PC-3 (cell line): Measurements from ENCODE around the gene CSDE1. TPM values are rescaled to one million over a fixed set of nuclear protein-coding genes. Genes with fewer than 3 reads are reported as not detected.

Experiments used
- ATAC-seq: fragments of 200-7000 bp; cut with Tn5 transposase; 2 replicates; pipeline ENCODE4 v1.9.1; 2020; ENCODE audit warnings: mild to moderate bottlenecking, moderate library complexity
- BruUV-seq: library from RNA; stranded (reverse); fragments of 400-500 nt; replicated peaks from 2 replicates; lab custom pipeline; 2021; lab: Mats Ljungman, UMichigan
- CTCF ChIA-PET: fragments of 300-600 bp; sonication (Branson Sonifier 250); formaldehyde crosslinking; loops from one replicate; lab custom pipeline; 2022; ENCODE audit warnings: antibody characterized with exemption; lab: Charles Lee
- POLR2A ChIA-PET: fragments of 300-600 bp; sonication (Branson Sonifier 250); formaldehyde crosslinking; loops from one replicate; lab custom pipeline; 2022; ENCODE audit warnings: antibody characterized with exemption; ENCODE audit not compliant: unreplicated experiment; lab: Charles Lee
- DNase-seq: peaks from one replicate; pipeline ENCODE4 v3.0.0-alpha.2; 2015
- H2AFZ ChIP-seq: fragments of 300-600 bp; sonication (generic); 2 replicates; pipeline ENCODE4 v1.6.0; 2016; ENCODE audit warnings: antibody characterized with exemption, low read length
- H3F3A ChIP-seq: fragments of 300-600 bp; sonication (generic); one replicate; pipeline ENCODE4 v1.6.0; 2017; ENCODE audit warnings: antibody characterized with exemption, low read length, control low read depth, mild to moderate bottlenecking; ENCODE audit not compliant: unreplicated experiment
- H3K27ac ChIP-seq: fragments of 300-600 bp; sonication (generic); 2 replicates; pipeline ENCODE4 v1.5.1; 2016; ENCODE audit warnings: mild to moderate bottlenecking, low read length
- H3K27me3 ChIP-seq: fragments of 300-600 bp; sonication (generic); 2 replicates; pipeline ENCODE4 v1.6.1; 2016; ENCODE audit warnings: low read length, mixed read lengths
- H3K36me3 ChIP-seq: fragments of 300-600 bp; sonication (generic); 2 replicates; pipeline ENCODE4 v1.6.1; 2016; ENCODE audit warnings: low read depth, mixed run types, low read length, mixed read lengths
- H3K4me1 ChIP-seq: fragments of 300-600 bp; sonication (generic); 2 replicates; pipeline ENCODE4 v1.5.1; 2016; ENCODE audit warnings: low read length; ENCODE audit not compliant: insufficient read depth
- H3K4me2 ChIP-seq: fragments of 300-600 bp; sonication (generic); 2 replicates; pipeline ENCODE4 v1.6.0; 2016; ENCODE audit warnings: low read length
- H3K4me3 ChIP-seq: fragments of 300-600 bp; sonication (generic); 2 replicates; pipeline ENCODE4 v1.5.1; 2016; ENCODE audit warnings: mild to moderate bottlenecking, low read length, mixed read lengths
- H3K79me2 ChIP-seq: fragments of 300-600 bp; sonication (generic); 2 replicates; pipeline ENCODE4 v1.6.1; 2017; ENCODE audit warnings: low read length, mixed read lengths
- H3K9ac ChIP-seq: fragments of 300-600 bp; sonication (generic); 2 replicates; pipeline ENCODE4 v1.6.0; 2016; ENCODE audit warnings: mild to moderate bottlenecking, low read length
- H3K9me2 ChIP-seq: fragments of 300-600 bp; sonication (generic); replicated peaks from 2 replicates; pipeline ENCODE4 v1.6.1; 2016; ENCODE audit warnings: mixed run types, low read length, mixed read lengths
- H3K9me3 ChIP-seq: fragments of 300-600 bp; sonication (generic); 2 replicates; pipeline ENCODE4 v1.6.1; 2016; ENCODE audit warnings: low read length, mixed read lengths
- H4K20me1 ChIP-seq: fragments of 300-600 bp; sonication (generic); 2 replicates; pipeline ENCODE4 v1.6.1; 2016; ENCODE audit warnings: low read length, mixed read lengths
- CTCF ChIP-seq: fragments of 300-600 bp; sonication (generic); conservative IDR thresholded peaks from 2 replicates; pipeline ENCODE4 v1.5.1; 2017; ENCODE audit warnings: antibody characterized with exemption, low read depth, mild to moderate bottlenecking, low read length
- EZH2 ChIP-seq: fragments of 300-600 bp; sonication (generic); IDR thresholded peaks from one replicate; pipeline ENCODE4 v1.6.1; 2017; ENCODE audit warnings: antibody characterized with exemption, mild to moderate bottlenecking, low read length; ENCODE audit not compliant: unreplicated experiment
- EZH2phosphoT487 ChIP-seq: fragments of 300-600 bp; sonication (generic); IDR thresholded peaks from 2 replicates; pipeline ENCODE4 v1.6.1; 2018; ENCODE audit warnings: mild to moderate bottlenecking, antibody characterized with exemption, low read length, borderline replicate concordance
- intact Hi-C: fragments of 100-400 bp; cut with micrococcal nuclease; formaldehyde crosslinking; loops from 2 replicates; pipeline ENCODE4 v1.9.0; 2023
- total RNA-seq: library from RNA; depleted of rRNA; stranded (reverse); fragments of >200 nt; gene quantifications from 2 replicates; pipeline ENCODE4 v1.2.3, GENCODE V29; 2014

CSDE1 gene
- total RNA-seq, 1 experiment from 2014 or later = 480 TPM

GRCh38 chr1:114729782-114730181 is 28.0 kb downstream of the CSDE1 start:
- Histone ChIP-seq H3K27ac (no peak overlapping the region), H3K9me3 (no peaks in the 10 kb centered on the region), H3K36me3 (peaks cover 94% of the 10 kb centered on the region), H4K20me1 (no peaks in the 10 kb centered on the region; the same call in 1 of the 2 replicates), H3K79me2 (peaks cover 4% of the 10 kb centered on the region; the same call in 1 of the 2 replicates), H3K4me3 (no peak overlapping the region), H3K4me2 (no peak overlapping the region), H2AFZ (no peak overlapping the region), H3K9ac (no peak overlapping the region), H3F3A (no peaks in the 10 kb centered on the region), H3K27me3 (no peaks in the 10 kb centered on the region), H3K9me2 (no peaks in the 10 kb centered on the region), H3K4me1 (no peaks in the 10 kb centered on the region)
- BruUV-seq = TSS peak; percentile 7
- TF ChIP-seq EZH2 (no peak), EZH2phosphoT487 (no peak), CTCF (no peak)
- ChIA-PET POLR2A (no interaction called here), CTCF (no interaction called here)
- ATAC-seq (no peak), DNase-seq (no peak)
- intact Hi-C loops = no loop called here

GRCh38 chr1:114728553-114728952 is 29.2 kb downstream of the CSDE1 start:
- TF ChIP-seq EZH2 (no peak), EZH2phosphoT487 (no peak), CTCF (no peak)
- Histone ChIP-seq H3K9me3 (no peaks in the 10 kb centered on the region), H3K36me3 (peaks cover 93% of the 10 kb centered on the region), H3K27ac (no peak overlapping the region), H4K20me1 (no peaks in the 10 kb centered on the region; the same call in 1 of the 2 replicates), H3K4me2 (no peak overlapping the region), H3K9me2 (no peaks in the 10 kb centered on the region), H3K4me3 (no peak overlapping the region), H3K79me2 (peaks cover 4% of the 10 kb centered on the region; the same call in 1 of the 2 replicates), H3F3A (no peaks in the 10 kb centered on the region), H3K9ac (no peak overlapping the region), H2AFZ (no peak overlapping the region), H3K27me3 (no peaks in the 10 kb centered on the region), H3K4me1 (no peaks in the 10 kb centered on the region)
- ChIA-PET CTCF (no interaction called here), POLR2A (interaction anchor here (0.6 kb wide), 1 partner anchor 29 kb away, joined by 4 read pairs; no protein-coding TSS in a partner anchor)
- BruUV-seq = no TSS peak
- DNase-seq (no peak), ATAC-seq (no peak)
- intact Hi-C loops = no loop called here

GRCh38 chr1:114725230-114725629 is 32.6 kb downstream of the CSDE1 start:
- ChIA-PET CTCF (no interaction called here), POLR2A (no interaction called here)
- H3K9me3 ChIP-seq = no peaks in the 10 kb centered on the region
- H3K27me3 ChIP-seq = no peaks in the 10 kb centered on the region
- H3F3A ChIP-seq = no peaks in the 10 kb centered on the region
- ATAC-seq (no peak), DNase-seq (no peak)
- H3K9me2 ChIP-seq = no peaks in the 10 kb centered on the region
- no peaks in the 10 kb centered on the region for H4K20me1 ChIP-seq
- H3K36me3 ChIP-seq = peaks cover 92% of the 10 kb centered on the region
- peaks cover 4% of the 10 kb centered on the region; the same call in 1 of the 2 replicates for H3K79me2 ChIP-seq
- no peak overlapping the region for H3K4me3 ChIP-seq
- H3K9ac ChIP-seq = no peak overlapping the region
- no TSS peak for BruUV-seq
- H3K4me2 ChIP-seq = no peak overlapping the region
- no peak overlapping the region for H3K27ac ChIP-seq
- intact Hi-C loops = no loop called here
- H2AFZ ChIP-seq = no peak overlapping the region
- peaks cover 4% of the 10 kb centered on the region for H3K4me1 ChIP-seq
- no peak for TF ChIP-seq EZH2phosphoT487
- TF ChIP-seq EZH2 = no peak
- TF ChIP-seq CTCF = no peak
